MM.1S (cell line): ENCODE data around the gene ADRA2C.

Source experiments
- DNase-seq: peaks from one replicate; pipeline ENCODE4 v3.0.0-alpha.2; 2015
- H2AFZ ChIP-seq: fragments of 300-600 bp; sonication (generic); 2 replicates; pipeline ENCODE4 v1.6.0; 2016; ENCODE audit warnings: antibody characterized with exemption, low read length
- H3F3A ChIP-seq: fragments of 300-600 bp; sonication (generic); 2 replicates; pipeline ENCODE4 v1.6.1; 2016; ENCODE audit warnings: mild to moderate bottlenecking, antibody characterized with exemption, low read length, moderate library complexity, mixed read lengths; ENCODE audit not compliant: insufficient read depth
- H3K27ac ChIP-seq: fragments of 300-600 bp; sonication (generic); 2 replicates; pipeline ENCODE4 v1.5.1; 2016; ENCODE audit warnings: mild to moderate bottlenecking, low read length
- H3K27me3 ChIP-seq: fragments of 300-600 bp; sonication (generic); replicated peaks from 2 replicates; pipeline ENCODE4 v1.6.0; 2016; ENCODE audit warnings: low read length; ENCODE audit not compliant: insufficient read depth
- H3K36me3 ChIP-seq: fragments of 300-600 bp; sonication (generic); replicated peaks from 2 replicates; pipeline ENCODE4 v1.6.1; 2016; ENCODE audit warnings: mild to moderate bottlenecking, low read length, mixed read lengths; ENCODE audit not compliant: insufficient read depth
- H3K4me1 ChIP-seq: fragments of 300-600 bp; sonication (generic); 2 replicates; pipeline ENCODE4 v1.6.1; 2016; ENCODE audit warnings: low read length, mixed read lengths
- H3K4me2 ChIP-seq: fragments of 300-600 bp; sonication (generic); 2 replicates; pipeline ENCODE4 v1.6.0; 2016; ENCODE audit warnings: low read depth, low read length
- H3K4me3 ChIP-seq: fragments of 300-600 bp; sonication (generic); 2 replicates; pipeline ENCODE4 v1.5.1; 2016; ENCODE audit warnings: low read length, mixed read lengths
- H3K79me2 ChIP-seq: fragments of 300-600 bp; sonication (generic); 2 replicates; pipeline ENCODE4 v1.6.1; 2016; ENCODE audit warnings: mixed run types, low read length, mixed read lengths
- H3K9ac ChIP-seq: fragments of 300-600 bp; sonication (generic); 2 replicates; pipeline ENCODE4 v1.6.1; 2016; ENCODE audit warnings: low read length, mixed read lengths
- H3K9me2 ChIP-seq: fragments of 300-600 bp; sonication (generic); replicated peaks from 2 replicates; pipeline ENCODE4 v1.6.1; 2016; ENCODE audit warnings: mild to moderate bottlenecking, low read length, mixed read lengths; ENCODE audit not compliant: insufficient read depth
- H3K9me3 ChIP-seq: fragments of 300-600 bp; sonication (generic); replicated peaks from 2 replicates; pipeline ENCODE4 v1.6.1; 2016; ENCODE audit warnings: mild to moderate bottlenecking, low read length, mixed read lengths; ENCODE audit not compliant: insufficient read depth
- H4K20me1 ChIP-seq: fragments of 300-600 bp; sonication (generic); 2 replicates; pipeline ENCODE4 v1.6.1; 2016; ENCODE audit warnings: mild to moderate bottlenecking, low read length, moderate library complexity, mixed read lengths; ENCODE audit not compliant: insufficient read depth
- CTCF ChIP-seq: fragments of 300-600 bp; sonication (generic); IDR thresholded peaks from 2 replicates; pipeline ENCODE4 v1.5.1; 2016; ENCODE audit warnings: antibody characterized with exemption, low read length, mixed read lengths
- EZH2 ChIP-seq: fragments of 300-600 bp; sonication (generic); optimal IDR thresholded peaks from 2 replicates; pipeline ENCODE3; 2017; ENCODE audit warnings: low read depth, mild to moderate bottlenecking, antibody characterized with exemption, low read length, mixed read lengths
- EZH2phosphoT487 ChIP-seq: fragments of 300-600 bp; sonication (generic); IDR thresholded peaks from 2 replicates; pipeline ENCODE4 v1.6.1; 2018; ENCODE audit warnings: antibody characterized with exemption, low read length

The ADRA2C gene

GRCh38 chr4:3719191-3719590 is 47.0 kb upstream of the ADRA2C start:
- no peaks in the 10 kb centered on the region for H3K36me3 ChIP-seq
- H2AFZ ChIP-seq: no peak overlapping the region
- TF ChIP-seq CTCF: no peak
- no peak for TF ChIP-seq EZH2
- TF ChIP-seq EZH2phosphoT487: no peak
- H3K9ac ChIP-seq: no peak overlapping the region
- DNase-seq: no peak
- no peaks in the 10 kb centered on the region for H3K9me2 ChIP-seq
- H3K27ac ChIP-seq: no peak overlapping the region
- no peaks in the 10 kb centered on the region for H3K4me1 ChIP-seq
- H3K4me3 ChIP-seq: no peak overlapping the region
- H3F3A ChIP-seq: no peaks in the 10 kb centered on the region
- H4K20me1 ChIP-seq: no peaks in the 10 kb centered on the region; the same call in 1 of the 2 replicates
- H3K79me2 ChIP-seq: no peaks in the 10 kb centered on the region
- H3K4me2 ChIP-seq: no peak overlapping the region
- no peaks in the 10 kb centered on the region for H3K9me3 ChIP-seq
- peaks cover 91% of the 10 kb centered on the region for H3K27me3 ChIP-seq

GRCh38 chr4:3719836-3720235 is 46.3 kb upstream of the ADRA2C start:
- H3K27ac ChIP-seq: no peak overlapping the region
- DNase-seq: no peak
- no peaks in the 10 kb centered on the region for H3K36me3 ChIP-seq
- no peak for TF ChIP-seq CTCF
- no peak for TF ChIP-seq EZH2
- no peak for TF ChIP-seq EZH2phosphoT487
- no peaks in the 10 kb centered on the region; the same call in 1 of the 2 replicates for H4K20me1 ChIP-seq
- H3K27me3 ChIP-seq: peaks cover 91% of the 10 kb centered on the region
- H2AFZ ChIP-seq: no peak overlapping the region
- H3K4me3 ChIP-seq: no peak overlapping the region
- H3K4me2 ChIP-seq: no peak overlapping the region
- no peak overlapping the region for H3K9ac ChIP-seq
- no peaks in the 10 kb centered on the region for H3K9me3 ChIP-seq
- H3K79me2 ChIP-seq: no peaks in the 10 kb centered on the region
- no peaks in the 10 kb centered on the region for H3K4me1 ChIP-seq
- H3F3A ChIP-seq: no peaks in the 10 kb centered on the region
- H3K9me2 ChIP-seq: no peaks in the 10 kb centered on the region

GRCh38 chr4:3720466-3720865 is 45.7 kb upstream of the ADRA2C start:
- TF ChIP-seq EZH2 (no peak), CTCF (no peak), EZH2phosphoT487 (no peak)
- H3K27me3 ChIP-seq: peaks cover 91% of the 10 kb centered on the region

More at GRCh38 chr4:3720466-3720865, 45.7 kb upstream of the ADRA2C start:
- H3F3A ChIP-seq: no peaks in the 10 kb centered on the region
- DNase-seq: no peak
- H3K9me3 ChIP-seq: no peaks in the 10 kb centered on the region
- no peak overlapping the region for H3K27ac ChIP-seq
- no peaks in the 10 kb centered on the region for H3K9me2 ChIP-seq
- H2AFZ ChIP-seq: no peak overlapping the region
- no peaks in the 10 kb centered on the region; the same call in 1 of the 2 replicates for H4K20me1 ChIP-seq
- H3K79me2 ChIP-seq: no peaks in the 10 kb centered on the region
- no peaks in the 10 kb centered on the region for H3K36me3 ChIP-seq
- H3K9ac ChIP-seq: no peak overlapping the region
- H3K4me2 ChIP-seq: no peak overlapping the region
- H3K4me1 ChIP-seq: no peaks in the 10 kb centered on the region
- H3K4me3 ChIP-seq: no peak overlapping the region
